SK-N-SH (cell line): Measurements from ENCODE around the gene MAPK14. TPM values are rescaled to one million over a fixed set of nuclear protein-coding genes. Genes with fewer than 3 reads are reported as not detected.
A peak's percentile ranks its signal among the peaks of the same experiment; 100 is the strongest.

Experiments
- CTCF ChIA-PET: fragments of 300-600, 350-600 bp; formaldehyde crosslinking; extraction: SDS; loops from one replicate; lab custom pipeline; 2021; lab: Yijun Ruan, JAX
- POLR2A ChIA-PET: fragments of 350-600 bp; sonication (Branson Sonifier 250); formaldehyde crosslinking; extraction: SDS; loops from one replicate; lab custom pipeline; 2020; ENCODE audit warnings: antibody characterized with exemption, inconsistent platforms; lab: Yijun Ruan, JAX
- DNase-seq: peaks from one replicate; pipeline ENCODE4 v3.0.0; 2012
- H2AFZ ChIP-seq: fragments of 200-600 bp; sonication (generic); 2 replicates; pipeline ENCODE4 v1.8.1; 2016; ENCODE audit warnings: antibody characterized with exemption, mild to moderate bottlenecking, low read depth
- H3F3A ChIP-seq: fragments of 200-600 bp; sonication (generic); replicated peaks from 2 replicates; pipeline ENCODE3; 2016; ENCODE audit warnings: antibody characterized with exemption, mild to moderate bottlenecking; ENCODE audit not compliant: insufficient read depth
- H3K27ac ChIP-seq, 2 experiments: fragments of 200-500 bp in 1 of 2; fragments of 200-600 bp in 1 of 2; sonication (Bioruptor generic) in 1 of 2; sonication (generic), shearing (Covaris generic) in 1 of 2; 2 replicates each; pipeline versions ENCODE4 v1.5.1 to v1.6.1; 2014 to 2016; ENCODE audit warnings: low read depth in 2 of 2, inconsistent platforms in 1 of 2, low read length in 1 of 2, mild to moderate bottlenecking in 1 of 2, mixed read lengths in 1 of 2
- H3K27me3 ChIP-seq: fragments of 200-600 bp; sonication (generic), shearing (Covaris generic); 2 replicates; pipeline ENCODE4 v1.6.1; 2016; ENCODE audit warnings: mixed run types; ENCODE audit not compliant: insufficient read depth
- H3K36me3 ChIP-seq, 2 experiments: fragments of 200-500 bp in 1 of 2; fragments of 200-600 bp in 1 of 2; sonication (Bioruptor generic) in 1 of 2; sonication (generic) in 1 of 2; replicated peaks in 1 of 2; 2 replicates each; pipeline versions ENCODE3 to v1.5.1; 2014 to 2016; ENCODE audit warnings: low read length in 1 of 2, mild to moderate bottlenecking in 1 of 2; ENCODE audit not compliant: insufficient read depth in 2 of 2, control insufficient read depth in 1 of 2
- H3K4me1 ChIP-seq, 2 experiments: fragments of 200-500 bp in 1 of 2; fragments of 200-600 bp in 1 of 2; sonication (Bioruptor generic) in 1 of 2; sonication (generic), shearing (Covaris generic) in 1 of 2; 2 replicates each; pipeline versions ENCODE4 v1.5.1 to v1.6.1; 2014 to 2016; ENCODE audit warnings: low read depth in 1 of 2, low read length in 1 of 2, mixed run types in 1 of 2; ENCODE audit not compliant: insufficient read depth in 2 of 2, control insufficient read depth in 1 of 2
- H3K4me2 ChIP-seq: fragments of 200-600 bp; sonication (generic), shearing (Covaris generic); 2 replicates; pipeline ENCODE4 v1.6.1; 2017; ENCODE audit warnings: mixed run types
- H3K4me3 ChIP-seq, 2 experiments: fragments of 200-500 bp in 1 of 2; fragments of 200-600 bp in 1 of 2; sonication (Bioruptor generic) in 1 of 2; sonication (generic), shearing (Covaris generic) in 1 of 2; 2 replicates each; pipeline versions ENCODE4 v1.5.1 to v1.8.1; 2014 to 2016; ENCODE audit warnings: low read depth in 2 of 2, inconsistent platforms in 1 of 2, low read length in 1 of 2, mild to moderate bottlenecking in 1 of 2, mixed read lengths in 1 of 2, moderate library complexity in 1 of 2
- H3K79me2 ChIP-seq: fragments of 200-600 bp; sonication (generic); 2 replicates; pipeline ENCODE4 v1.8.1; 2017; ENCODE audit warnings: mild to moderate bottlenecking; ENCODE audit not compliant: insufficient read depth
- H3K9ac ChIP-seq: fragments of 200-600 bp; sonication (generic); 2 replicates; pipeline ENCODE4 v1.6.1; 2017; ENCODE audit warnings: mixed run types
- H3K9me2 ChIP-seq: fragments of 200-600 bp; sonication (generic); 2 replicates; pipeline ENCODE4 v1.6.1; 2017; ENCODE audit warnings: mixed run types
- H3K9me3 ChIP-seq: fragments of 200-600 bp; sonication (generic); 2 replicates; pipeline ENCODE4 v1.6.1; 2017; ENCODE audit warnings: mixed run types, mild to moderate bottlenecking, moderate library complexity
- H4K20me1 ChIP-seq: fragments of 200-600 bp; sonication (generic); 2 replicates; pipeline ENCODE4 v1.6.1; 2017; ENCODE audit warnings: mild to moderate bottlenecking, mixed run types; ENCODE audit not compliant: insufficient read depth
- ELF1 ChIP-seq: IDR thresholded peaks from 2 replicates; pipeline ENCODE4 v1.4.0; 2012
- EP300 ChIP-seq, 2 experiments: IDR thresholded peaks; 2 replicates each; pipeline versions ENCODE4 v1.4.0 to v1.6.1; 2012; ENCODE audit warnings: borderline replicate concordance in 1 of 2, low read depth in 1 of 2, low read length in 1 of 2
- EZH2phosphoT487 ChIP-seq: fragments of 200-600 bp; sonication (generic); IDR thresholded peaks from 2 replicates; pipeline ENCODE4 v1.6.1; 2017; ENCODE audit warnings: low read depth, mixed run types, mild to moderate bottlenecking, antibody characterized with exemption, moderate library complexity, borderline replicate concordance
- FOSL2 ChIP-seq: IDR thresholded peaks from 2 replicates; pipeline ENCODE4 v1.4.0; 2012; ENCODE audit warnings: low read depth, mild to moderate bottlenecking, moderate library complexity, borderline replicate concordance
- GABPA ChIP-seq: IDR thresholded peaks from 2 replicates; pipeline ENCODE4 v1.4.0; 2012; ENCODE audit warnings: low read depth, mild to moderate bottlenecking
- JUND ChIP-seq: IDR thresholded peaks from 2 replicates; pipeline ENCODE4 v1.4.0; 2012
- MAX ChIP-seq: IDR thresholded peaks from 2 replicates; pipeline ENCODE4 v1.4.0; 2012; ENCODE audit warnings: low read depth
- MXI1 ChIP-seq: IDR thresholded peaks from 2 replicates; pipeline ENCODE4 v1.6.1; 2012; ENCODE audit warnings: mild to moderate bottlenecking, low read depth, low read length, improper control_type of control experiment
- NRF1 ChIP-seq: IDR thresholded peaks from 2 replicates; pipeline ENCODE4 v1.6.1; 2012; ENCODE audit warnings: low read depth, mild to moderate bottlenecking, low read length
- POLR2AphosphoS5 ChIP-seq: IDR thresholded peaks from 2 replicates; pipeline ENCODE4 v1.6.1; 2012; ENCODE audit warnings: low read depth, low read length
- RAD21 ChIP-seq: IDR thresholded peaks from 2 replicates; pipeline ENCODE4 v1.6.1; 2012; ENCODE audit warnings: mild to moderate bottlenecking, low read length
- RXRA ChIP-seq: IDR thresholded peaks from 2 replicates; pipeline ENCODE4 v1.4.0; 2012; ENCODE audit warnings: low read depth, mild to moderate bottlenecking, borderline replicate concordance
- SMC3 ChIP-seq: IDR thresholded peaks from 2 replicates; pipeline ENCODE4 v1.6.1; 2012; ENCODE audit warnings: low read depth, low read length, improper control_type of control experiment
- TAF1 ChIP-seq: IDR thresholded peaks from 2 replicates; pipeline ENCODE4 v1.6.1; 2012; ENCODE audit warnings: low read depth, mild to moderate bottlenecking, low read length, moderate library complexity, borderline replicate concordance
- TEAD4 ChIP-seq: IDR thresholded peaks from 2 replicates; pipeline ENCODE4 v1.4.0; 2012; ENCODE audit warnings: mild to moderate bottlenecking, borderline replicate concordance; ENCODE audit not compliant: insufficient read depth
- USF1 ChIP-seq: IDR thresholded peaks from 2 replicates; pipeline ENCODE4 v1.4.0; 2012; ENCODE audit warnings: low read depth, borderline replicate concordance
- USF2 ChIP-seq: fragments of 150-350 bp; IDR thresholded peaks from 2 replicates; pipeline ENCODE4 v1.6.1; 2017; ENCODE audit warnings: antibody characterized with exemption, low read length, low read depth, borderline replicate concordance
- YY1 ChIP-seq: IDR thresholded peaks from 2 replicates; pipeline ENCODE4 v1.4.0; 2012; ENCODE audit warnings: low read depth, mild to moderate bottlenecking
- ZBTB33 ChIP-seq: IDR thresholded peaks from 2 replicates; pipeline ENCODE4 v1.4.0; 2012; ENCODE audit warnings: low read depth, borderline replicate concordance
- WGBS: methylation state at CpG from one replicate; pipeline ENCODE4 v1.1.6; 2017; ENCODE audit warnings: low lambda C conversion rate; 5-methylcytosine and 5-hydroxymethylcytosine counted together
- polyA plus RNA-seq, 3 experiments: library from polyadenylated mRNA; depleted of rRNA; stranded (reverse); fragments of >200 nt; gene quantifications; 2 replicates each; pipeline ENCODE4 v1.2.3, GENCODE V29; 2012

Gene MAPK14
- polyA plus RNA-seq, 1 of the 3 experiments (the other 2 are of a cell fraction), result 19.8 TPM

GRCh38 chr6:36126553-36127458, 99.2 kb downstream of the MAPK14 start:
- DNase-seq, result no peak
- peaks cover 4% of the 10 kb centered on the region for H3F3A ChIP-seq
- H3K9ac ChIP-seq, result no peak overlapping the region
- ChIA-PET CTCF (interaction anchor here (0.7 to 1.4 kb wide), 6 partner anchors 9 to 234 kb away, joined by 3 to 5 read pairs (median 3); partner anchors contain the start of gene MAPK14), POLR2A (interaction anchor here (1.4 kb wide), 1 partner anchor 99 kb away, joined by 4 read pairs; the partner anchor contains the start of gene MAPK14)
- TF ChIP-seq POLR2AphosphoS5 (no peak), MAX (peak; percentile 8; the same call in 1 of the 2 replicates), RAD21 (no peak), JUND (no peak)
- H3K27me3 ChIP-seq, result no peaks in the 10 kb centered on the region
- H4K20me1 ChIP-seq, result no peaks in the 10 kb centered on the region
- no peaks in the 10 kb centered on the region for H3K79me2 ChIP-seq
- H3K9me2 ChIP-seq, result no peaks in the 10 kb centered on the region
- WGBS, result 95% methylated on average over 10 of the region's 10 CpGs
- peaks cover 8 to 33% of the 10 kb centered on the region in 2 experiments for H3K4me1 ChIP-seq
- H3K36me3 ChIP-seq, result no peaks in the 10 kb centered on the region
- H3K4me2 ChIP-seq, result peak overlapping the region; percentile 32; the same call in 1 of the 2 replicates
- H3K9me3 ChIP-seq, result no peaks in the 10 kb centered on the region
- peak overlapping the region; percentile 47; the same call in 1 of the 2 replicates for H2AFZ ChIP-seq
- H3K4me3 ChIP-seq, result no peak overlapping the region
- peak overlapping the region in 1 of 2 experiments; percentile 45; a peak in 2 of 4 replicates for H3K27ac ChIP-seq

GRCh38 chr6:36127462-36128016, 99.9 kb downstream of the MAPK14 start:
- H3K4me1 ChIP-seq, result peaks cover 16 to 34% of the 10 kb centered on the region in 2 experiments
- WGBS, result 21% methylated on average over 4 of the region's 8 CpGs
- H3K36me3 ChIP-seq, result no peaks in the 10 kb centered on the region
- no peak for DNase-seq
- H3K27me3 ChIP-seq, result no peaks in the 10 kb centered on the region
- H3K4me3 ChIP-seq, result no peak overlapping the region
- H3K9me3 ChIP-seq, result no peaks in the 10 kb centered on the region
- H3K9ac ChIP-seq, result no peak overlapping the region
- CTCF ChIA-PET, result interaction anchor here (0.9 to 1.4 kb wide), 4 partner anchors 10 to 214 kb away, joined by 3 to 5 read pairs (median 3); no protein-coding TSS in a partner anchor
- peaks cover 4% of the 10 kb centered on the region for H3F3A ChIP-seq
- no peaks in the 10 kb centered on the region for H3K79me2 ChIP-seq
- peak overlapping the region; percentile 47; the same call in 1 of the 2 replicates for H2AFZ ChIP-seq
- H4K20me1 ChIP-seq, result no peaks in the 10 kb centered on the region
- peak overlapping the region; percentile 32 for H3K4me2 ChIP-seq
- POLR2A ChIA-PET, result interaction anchor here (0.7 to 1.4 kb wide), 2 partner anchors 24 to 100 kb away, joined by 3 to 4 read pairs; partner anchors contain the start of gene MAPK14
- H3K9me2 ChIP-seq, result no peaks in the 10 kb centered on the region
- peak overlapping the region in 1 of 2 experiments; percentile 45; a peak in 2 of 4 replicates for H3K27ac ChIP-seq
- TF ChIP-seq MXI1, result no peak
- TF ChIP-seq NRF1, result no peak
- TF ChIP-seq SMC3, result no peak
- TF ChIP-seq TAF1, result no peak
- no peak for TF ChIP-seq USF1
- peak; percentile 26; the same call in 1 of the 2 replicates for TF ChIP-seq POLR2AphosphoS5
- no peak for TF ChIP-seq ZBTB33
- TF ChIP-seq USF2, result no peak
- no peak for TF ChIP-seq ELF1
- no peak for TF ChIP-seq TEAD4
- TF ChIP-seq JUND, result peak; percentile 73
- TF ChIP-seq GABPA, result 0 out of 2 replicates have a peak, but pooled peaks have one; percentile 47
- TF ChIP-seq EZH2phosphoT487, result no peak
- no peak for TF ChIP-seq YY1
- TF ChIP-seq RXRA, result peak; percentile 64; the same call in 1 of the 2 replicates
- peak; percentile 83 for TF ChIP-seq FOSL2
- TF ChIP-seq EP300 (IDR thresholded peaks at IDR 0.05; ENCODE audit: borderline replicate concordance in 1 of 2, low read depth in 1 of 2, low read length in 1 of 2), result peak in 1 of 2 experiments; percentile 57; a peak in 1 of 4 replicates
